LNCaP clone FGC (cell line): ENCODE measurements around the gene RNF208.
"Not testable (repeated sequence)": the region's sequence is repeated elsewhere in the genome, so short reads cannot be mapped to it uniquely, and the experiment has no call there.

Experiments
- DNase-seq: peaks from one replicate; pipeline ENCODE4 v3.0.0-alpha.2; 2011; ENCODE audit warnings: low read depth
- H3K4me3 ChIP-seq: 2 replicates; pipeline ENCODE4 v1.5.1; 2011; ENCODE audit warnings: mild to moderate bottlenecking, low read depth, low read length, control low read depth
- CTCF ChIP-seq: IDR thresholded peaks from 2 replicates; pipeline ENCODE4 v1.5.1; 2012; ENCODE audit warnings: mild to moderate bottlenecking; ENCODE audit not compliant: control insufficient read depth, insufficient read depth; ENCODE audit errors: extremely low read depth

RNF208 gene

GRCh38 chr9:137240841-137241489 is 18.9 kb upstream of the RNF208 start, which contains the start of gene TUBB4B:
TUBB4B (plus strand) TSS chr9:137241287; CDS start chr9:137241361, 74 bp downstream.
- H3K4me3 ChIP-seq = peak within 1 kb of the TSS; percentile 92
- DNase-seq = peak; percentile 100
- no peak for TF ChIP-seq CTCF

- DNase-seq = no peak
- no peak for TF ChIP-seq CTCF
- peak overlapping the region; percentile 73 for H3K4me3 ChIP-seq
Measured at GRCh38 chr9:137240318-137240840, 18.3 kb upstream of the RNF208 start.

- not testable (repeated sequence) for DNase-seq
- H3K4me3 ChIP-seq = peak overlapping the region; percentile 73
Measured at GRCh38 chr9:137239541-137240200, 17.6 kb upstream of the RNF208 start.

GRCh38 chr9:137237759-137238726 is 16.0 kb upstream of the RNF208 start:
- peak; percentile 64 for DNase-seq
- TF ChIP-seq CTCF = no peak
- no peak overlapping the region for H3K4me3 ChIP-seq

- no peak for DNase-seq
- no peak overlapping the region; the same call in 1 of the 2 replicates for H3K4me3 ChIP-seq
- TF ChIP-seq CTCF = no peak
Measured at GRCh38 chr9:137236936-137237421, 14.9 kb upstream of the RNF208 start.

- no peak overlapping the region; the same call in 1 of the 2 replicates for H3K4me3 ChIP-seq
- peak; percentile 23 for DNase-seq
- TF ChIP-seq CTCF = peak; percentile 97
Measured at GRCh38 chr9:137236238-137236935, 14.3 kb upstream of the RNF208 start.
